Psoas muscle (tissue), 8 donors: ENCODE data around the gene DMBX1. TPM values are rescaled to one million over a fixed set of nuclear protein-coding genes. Genes with fewer than 3 reads are reported as not detected.

Source experiments
- ATAC-seq, 4 donors: fragments of 200-7000 bp; cut with Tn5 transposase; one replicate each; pipeline ENCODE4 v1.9.1; 2020; ENCODE audit warnings: moderate library complexity in 3 of 4, mild to moderate bottlenecking in 2 of 4
- DNase-seq, 2 donors: peaks; one replicate each; pipeline ENCODE4 v3.0.0-alpha.2; 2020
- H3K27ac ChIP-seq: fragments of 200-600 bp; one replicate; pipeline ENCODE4 v1.8.0; 2022
- H3K27me3 ChIP-seq, 3 donors: fragments of 200-600 bp in 1 of 3; one replicate each; pipeline versions ENCODE4 v1.6.1 to v1.8.0; 2013 to 2022; ENCODE audit warnings: low read length in 2 of 3, mild to moderate bottlenecking in 2 of 3, moderate library complexity in 1 of 3; ENCODE audit not compliant: insufficient read depth in 3 of 3
- H3K36me3 ChIP-seq, 2 donors: fragments of 200-600 bp in 1 of 2; one replicate each; pipeline versions ENCODE4 v1.6.1 to v1.8.0; 2013 to 2022; ENCODE audit warnings: low read depth in 1 of 2, mild to moderate bottlenecking in 1 of 2, moderate library complexity in 1 of 2; ENCODE audit not compliant: insufficient read depth in 1 of 2
- H3K4me1 ChIP-seq: fragments of 200-600 bp; one replicate; pipeline ENCODE4 v1.8.0; 2022
- H3K4me3 ChIP-seq: fragments of 200-600 bp; one replicate; pipeline ENCODE4 v1.8.0; 2022; ENCODE audit warnings: mild to moderate bottlenecking
- H3K9me3 ChIP-seq: fragments of 200-600 bp; one replicate; pipeline ENCODE4 v1.8.0; 2022
- CTCF ChIP-seq: fragments of 200-600 bp; IDR thresholded peaks from one replicate; pipeline ENCODE4 v1.8.0; 2022; ENCODE audit warnings: antibody characterized with exemption
- WGBS, 3 donors: extraction: QIAGEN DNeasy Blood & Tissue Kit; methylation state at CpG; one replicate each; pipeline versions ENCODE4 v1.1.6 to v1.1.7; 2013; 5-methylcytosine and 5-hydroxymethylcytosine counted together
- intact Hi-C, 2 donors: fragments of 100-400 bp; cut with DNase I; formaldehyde crosslinking; loops; one replicate each; pipeline versions ENCODE4 v1.11.0 to v1.14.2; 2022
- polyA plus RNA-seq, 3 donors: library from polyadenylated mRNA; stranded (reverse); fragments of 200-250 nt; gene quantifications; one replicate each; pipeline ENCODE4 v1.2.3, GENCODE V29; 2013
- total RNA-seq, 4 donors: library from RNA; stranded (reverse); fragmentation: NEBNext Ultra II Directional in 2 of 4; extraction: Animal tissue kit (Norgen Biotek cat#: 25700) in 2 of 4; gene quantifications; one replicate each; pipeline versions ENCODE4 v1.2.1 to v1.2.4, GENCODE V29; 2021 to 2023
- donor health status: healthy with polysubstance abuse.
- donor health status: DM: no; HTN: no; CAD: no; lungs with moderate emphysema.
- donor health status: Bipolar disorder and iron deficiency.
- donor health status: healthy.
- donor health status: DM: yes; HTN: yes; CAD: no.
- donor health status: DM: no; HTN: no; CAD: no.
- donor health status: DM: no; HTN: no; CAD: no.
- donor health status: DM: yes; HTN: yes; CAD: no.

The DMBX1 gene
- total and polyA plus RNA-seq, 7 donors = not detected

GRCh38 chr1:46464013-46464548 is 25.6 kb upstream of the DMBX1 start:
- H3K4me1 ChIP-seq = no peaks in the 10 kb centered on the region
- ATAC-seq (no peak), DNase-seq (no peak)
- peaks cover 0 to 3% (median 0%) of the 10 kb centered on the region in 3 donors for H3K27me3 ChIP-seq
- no peak overlapping the region for H3K27ac ChIP-seq
- no peak overlapping the region for H3K4me3 ChIP-seq
- 72 to 78% (median 75%) methylated on average over 4 of the region's 4 CpGs for WGBS, 3 donors
- H3K9me3 ChIP-seq = no peaks in the 10 kb centered on the region
- H3K36me3 ChIP-seq = no peaks in the 10 kb centered on the region
- TF ChIP-seq CTCF = no peak
- intact Hi-C loops = no loop called here

GRCh38 chr1:46464915-46465314 is 24.7 kb upstream of the DMBX1 start:
- DNase-seq = no peak
- Histone ChIP-seq H3K4me1 (no peaks in the 10 kb centered on the region), H3K27ac (no peak overlapping the region), H3K27me3 (peaks cover 0 to 5% (median 0%) of the 10 kb centered on the region in 3 donors), H3K9me3 (no peaks in the 10 kb centered on the region), H3K4me3 (no peak overlapping the region), H3K36me3 (no peaks in the 10 kb centered on the region)
- no peak for TF ChIP-seq CTCF
- ATAC-seq = no peak
- 75 to 83% (median 77%) methylated on average over 3 of the region's 3 CpGs for WGBS, 3 donors
- intact Hi-C loops = no loop called here

- no peak overlapping the region for H3K27ac ChIP-seq
- intact Hi-C loops = no loop called here
- H3K27me3 ChIP-seq = peaks cover 0 to 5% (median 0%) of the 10 kb centered on the region in 3 donors
- no peaks in the 10 kb centered on the region for H3K9me3 ChIP-seq
- no peaks in the 10 kb centered on the region for H3K4me1 ChIP-seq
- DNase-seq = no peak
- H3K4me3 ChIP-seq = peak overlapping the region; percentile 76
- H3K36me3 ChIP-seq = no peaks in the 10 kb centered on the region
- no peak for ATAC-seq
- no peak for TF ChIP-seq CTCF
- 32 to 36% (median 35%) methylated on average over 19 to 20 of the region's 20 CpGs for WGBS, 3 donors
These were observed 23.6 kb upstream of the DMBX1 start for GRCh38 chr1:46465981-46466476.

- ATAC-seq (peak; percentile 48 to 82 (median 66)), DNase-seq (peak in 1 of 2 donors; percentile 40)
- no peak for TF ChIP-seq CTCF
- 2 to 3% (median 3%) methylated on average over 77 to 84 of the region's 84 CpGs for WGBS, 3 donors
- H3K27ac ChIP-seq = no peak overlapping the region
- no peaks in the 10 kb centered on the region for H3K9me3 ChIP-seq
- H3K27me3 ChIP-seq = peaks cover 0 to 5% (median 0%) of the 10 kb centered on the region in 3 donors
- no peaks in the 10 kb centered on the region for H3K36me3 ChIP-seq
- no peaks in the 10 kb centered on the region for H3K4me1 ChIP-seq
- intact Hi-C loops = no loop called here
- H3K4me3 ChIP-seq = peak overlapping the region; percentile 76
These were observed 23.0 kb upstream of the DMBX1 start for GRCh38 chr1:46466477-46467182.
